HepG2 (cell line): ENCODE data around the gene NGB. TPM values are rescaled to one million over a fixed set of nuclear protein-coding genes. Genes with fewer than 3 reads are reported as not detected.

ENCODE experiments used
- AHDC1 ChIP-seq: sonication (generic); formaldehyde crosslinking; IDR thresholded peaks from 2 replicates; pipeline ENCODE4 v1.5.1; 2020; ENCODE audit warnings: mild to moderate bottlenecking, missing genetic modification reagents, borderline replicate concordance
- ARID5B ChIP-seq: IDR thresholded peaks from 2 replicates; pipeline ENCODE4 v1.4.0; 2020; ENCODE audit warnings: mild to moderate bottlenecking, missing genetic modification reagents
- IKZF1 ChIP-seq: fragments of 450-650 bp; IDR thresholded peaks from 2 replicates; pipeline ENCODE4 v1.7.1; 2016
- LCORL ChIP-seq, 2 experiments: fragments of 450-650 bp in 1 of 2; sonication (generic) in 1 of 2; formaldehyde crosslinking in 1 of 2; IDR thresholded peaks; 2 replicates each; pipeline versions ENCODE4 v1.5.0 to v1.6.1; 2017 to 2020; ENCODE audit warnings: antibody characterized with exemption in 1 of 2, missing genetic modification reagents in 1 of 2
- MIER3 ChIP-seq: IDR thresholded peaks from 2 replicates; pipeline ENCODE4 v1.6.1; 2016; ENCODE audit warnings: missing compliant biosample characterization, borderline replicate concordance
- POLR2AphosphoS2 ChIP-seq: IDR thresholded peaks from 2 replicates; pipeline ENCODE4 v1.6.1; 2011; ENCODE audit warnings: low read depth, low read length, improper control_type of control experiment
- SAP130 ChIP-seq: IDR thresholded peaks from 2 replicates; pipeline ENCODE4 v1.6.1; 2016; ENCODE audit warnings: low read depth
- TBP ChIP-seq: sonication (generic); formaldehyde crosslinking; IDR thresholded peaks from 2 replicates; pipeline ENCODE4 v1.5.0; 2020; ENCODE audit warnings: missing genetic modification reagents
- U2AF2 ChIP-seq: fragments of 200-400 bp; formaldehyde crosslinking; IDR thresholded peaks from 2 replicates; pipeline ENCODE4 v1.6.1; 2017; ENCODE audit warnings: low read depth, mild to moderate bottlenecking, low read length
- USF2 ChIP-seq, 2 experiments: sonication (generic) in 1 of 2; formaldehyde crosslinking in 1 of 2; IDR thresholded peaks; 2 replicates each; pipeline versions ENCODE4 v1.5.1 to v1.6.1; 2011 to 2020; ENCODE audit warnings: borderline replicate concordance in 1 of 2, low read depth in 1 of 2, low read length in 1 of 2, mild to moderate bottlenecking in 1 of 2, missing genetic modification reagents in 1 of 2, moderate library complexity in 1 of 2
- ZNF362 ChIP-seq: sonication (generic); formaldehyde crosslinking; IDR thresholded peaks from 2 replicates; pipeline ENCODE4 v1.4.0; 2020; ENCODE audit warnings: missing genetic modification reagents, mild to moderate bottlenecking, borderline replicate concordance
- polyA plus RNA-seq, 8 experiments: library from polyadenylated mRNA; depleted of rRNA in 3 of 8; stranded (reverse) in 7 of 8; unstranded in 1 of 8; fragments of >200 nt; fragmentation: Illumina TruSeq in 4 of 8; extraction: Trizol in 4 of 8; gene quantifications; 2 replicates each; pipeline versions ENCODE4 v1.2.1 to v1.2.3, GENCODE V29; 2011 to 2016; ENCODE audit warnings: low read depth in 4 of 8, missing spikeins in 1 of 8, mixed read lengths in 1 of 8; ENCODE audit not compliant: insufficient read depth in 1 of 8
- total RNA-seq, 5 experiments: library from RNA; depleted of rRNA; stranded (reverse); fragments of >200 nt; fragmentation: Illumina TruSeq; extraction: Trizol; gene quantifications; 2 replicates each; pipeline ENCODE4 v1.2.3, GENCODE V29; 2016; ENCODE audit warnings: low read depth in 1 of 5

Gene NGB
- total and polyA plus RNA-seq, 2 of the 13 experiments (the other 11 are each of a cell fraction or from before 2014, with no cell fraction given), result 0.04 TPM; not detected in 1

GRCh38 chr14:77303417-77304156 lies 32.6 kb upstream of the NGB start (continued):
- TF ChIP-seq AHDC1 (CRISPR knock-in tag), result 0 out of 2 replicates have a peak, but pooled peaks have one; percentile 19
- TF ChIP-seq IKZF1, result no peak
- peak; percentile 82 for TF ChIP-seq ARID5B (CRISPR knock-in tag)
- TF ChIP-seq SAP130 (CRISPR knock-in tag), result peak; percentile 72
- no peak for TF ChIP-seq POLR2AphosphoS2
- TF ChIP-seq MIER3 (CRISPR knock-in tag), result no peak
- no peak for TF ChIP-seq TBP (CRISPR knock-in tag)
- no peak for TF ChIP-seq U2AF2
- peak; percentile 29; the same call in 1 of the 2 replicates for TF ChIP-seq USF2 (IDR thresholded peaks at IDR 0.05; ENCODE audit: low read depth, low read length)
- peak; percentile 49; the same call in 1 of the 2 replicates for TF ChIP-seq USF2 (CRISPR knock-in tag; IDR thresholded peaks at IDR 0.05; ENCODE audit: borderline replicate concordance)
- no peak for TF ChIP-seq LCORL (IDR thresholded peaks at IDR 0.05)
- TF ChIP-seq LCORL (CRISPR knock-in tag; IDR thresholded peaks at IDR 0.05), result 0 out of 2 replicates have a peak, but pooled peaks have one; percentile 11
- no peak for TF ChIP-seq ZNF362 (CRISPR knock-in tag)
